OCI-LY1 (cell line): ENCODE measurements around the gene OTOG.

Source experiments
- H2AFZ ChIP-seq: fragments of 200-600 bp; sonication (generic), shearing (Covaris generic); 2 replicates; pipeline ENCODE4 v1.6.0; 2014; ENCODE audit warnings: antibody characterized with exemption, mild to moderate bottlenecking, low read length
- H3F3A ChIP-seq: fragments of 200-600 bp; sonication (generic), shearing (Covaris generic); 2 replicates; pipeline ENCODE4 v1.6.0; 2014; ENCODE audit warnings: mild to moderate bottlenecking, antibody characterized with exemption, low read length, moderate library complexity; ENCODE audit not compliant: insufficient read depth
- H3K27ac ChIP-seq: fragments of 200-600 bp; sonication (generic); 2 replicates; pipeline ENCODE4 v1.5.1; 2014; ENCODE audit warnings: low read length, mixed run types, mild to moderate bottlenecking, low read depth; ENCODE audit not compliant: poor library complexity, severe bottlenecking
- H3K27me3 ChIP-seq: fragments of 200-600 bp; sonication (generic); 2 replicates; pipeline ENCODE4 v1.6.0; 2014; ENCODE audit warnings: antibody characterized with exemption, mild to moderate bottlenecking, low read length, moderate library complexity; ENCODE audit not compliant: insufficient read depth
- H3K36me3 ChIP-seq: fragments of 200-600 bp; sonication (generic); 2 replicates; pipeline ENCODE4 v1.6.1; 2014; ENCODE audit warnings: mild to moderate bottlenecking, antibody characterized with exemption, low read length, moderate library complexity, mixed read lengths; ENCODE audit not compliant: insufficient read depth
- H3K4me1 ChIP-seq: fragments of 200-600 bp; sonication (generic); 2 replicates; pipeline ENCODE4 v1.5.1; 2014; ENCODE audit warnings: mild to moderate bottlenecking, low read length, moderate library complexity; ENCODE audit not compliant: insufficient read depth, severe bottlenecking
- H3K4me2 ChIP-seq: fragments of 200-600 bp; sonication (generic), shearing (Covaris generic); 2 replicates; pipeline ENCODE4 v1.6.1; 2014; ENCODE audit warnings: low read length
- H3K4me3 ChIP-seq: fragments of 200-600 bp; sonication (generic); 2 replicates; pipeline ENCODE4 v1.5.1; 2014; ENCODE audit warnings: low read length, low read depth, mild to moderate bottlenecking, mixed read lengths; ENCODE audit not compliant: poor library complexity, severe bottlenecking
- H3K79me2 ChIP-seq: fragments of 200-600 bp; shearing (Covaris generic); 2 replicates; pipeline ENCODE4 v1.6.1; 2016; ENCODE audit warnings: mixed run types, low read length, mixed read lengths; ENCODE audit not compliant: insufficient read depth
- H3K9ac ChIP-seq: fragments of 200-600 bp; sonication (generic), shearing (Covaris generic); 2 replicates; pipeline ENCODE4 v1.6.1; 2014; ENCODE audit warnings: mild to moderate bottlenecking, low read length, mixed read lengths
- H3K9me2 ChIP-seq: fragments of 200-600 bp; sonication (generic), shearing (Covaris generic); 2 replicates; pipeline ENCODE4 v1.6.1; 2014; ENCODE audit warnings: low read depth, mild to moderate bottlenecking, low read length, mixed read lengths
- H3K9me3 ChIP-seq: fragments of 200-600 bp; shearing (Covaris generic); 2 replicates; pipeline ENCODE4 v1.6.1; 2014; ENCODE audit warnings: low read length, mixed read lengths
- H4K20me1 ChIP-seq: fragments of 200-600 bp; sonication (generic), shearing (Covaris generic); 2 replicates; pipeline ENCODE4 v1.6.0; 2016; ENCODE audit warnings: mild to moderate bottlenecking, low read length; ENCODE audit not compliant: insufficient read depth
- CTCF ChIP-seq: fragments of 200-600 bp; sonication (generic), shearing (Covaris generic); IDR thresholded peaks from 2 replicates; pipeline ENCODE4 v1.5.1; 2017; ENCODE audit warnings: mild to moderate bottlenecking, antibody characterized with exemption, low read length, moderate library complexity, mixed read lengths
- EZH2 ChIP-seq: fragments of 200-600 bp; sonication (generic), shearing (Covaris generic); IDR thresholded peaks from 2 replicates; pipeline ENCODE4 v1.8.0; 2017; ENCODE audit warnings: borderline replicate concordance, mixed run types, mild to moderate bottlenecking, antibody characterized with exemption, low read length, moderate library complexity, mixed read lengths

OTOG gene

GRCh38 chr11:17629113-17629512 is 82.1 kb downstream of the OTOG start:
- Histone ChIP-seq H3K4me3 (no peak overlapping the region), H3K9me2 (no peaks in the 10 kb centered on the region), H3K9ac (no peak overlapping the region), H3K4me2 (no peak overlapping the region), H2AFZ (no peak overlapping the region), H3K27ac (no peak overlapping the region), H3F3A (no peaks in the 10 kb centered on the region), H3K79me2 (no peaks in the 10 kb centered on the region), H3K9me3 (no peaks in the 10 kb centered on the region), H4K20me1 (no peaks in the 10 kb centered on the region), H3K36me3 (no peaks in the 10 kb centered on the region), H3K27me3 (no peaks in the 10 kb centered on the region; the same call in 1 of the 2 replicates), H3K4me1 (no peaks in the 10 kb centered on the region)
- TF ChIP-seq EZH2 (no peak), CTCF (no peak)

- no peaks in the 10 kb centered on the region for H4K20me1 ChIP-seq
- H3K9me2 ChIP-seq: no peaks in the 10 kb centered on the region
- H3K9me3 ChIP-seq: no peaks in the 10 kb centered on the region
- H3K79me2 ChIP-seq: no peaks in the 10 kb centered on the region
- TF ChIP-seq CTCF (no peak), EZH2 (no peak)
- H3K9ac ChIP-seq: no peak overlapping the region
- H3K27me3 ChIP-seq: no peaks in the 10 kb centered on the region; the same call in 1 of the 2 replicates
- H3K4me2 ChIP-seq: no peak overlapping the region
- no peak overlapping the region for H3K27ac ChIP-seq
- H2AFZ ChIP-seq: no peak overlapping the region
- no peaks in the 10 kb centered on the region for H3F3A ChIP-seq
- no peaks in the 10 kb centered on the region for H3K4me1 ChIP-seq
- no peaks in the 10 kb centered on the region for H3K36me3 ChIP-seq
- H3K4me3 ChIP-seq: no peak overlapping the region
Observed at GRCh38 chr11:17630936-17631335, 83.9 kb downstream of the OTOG start.

DNA sequence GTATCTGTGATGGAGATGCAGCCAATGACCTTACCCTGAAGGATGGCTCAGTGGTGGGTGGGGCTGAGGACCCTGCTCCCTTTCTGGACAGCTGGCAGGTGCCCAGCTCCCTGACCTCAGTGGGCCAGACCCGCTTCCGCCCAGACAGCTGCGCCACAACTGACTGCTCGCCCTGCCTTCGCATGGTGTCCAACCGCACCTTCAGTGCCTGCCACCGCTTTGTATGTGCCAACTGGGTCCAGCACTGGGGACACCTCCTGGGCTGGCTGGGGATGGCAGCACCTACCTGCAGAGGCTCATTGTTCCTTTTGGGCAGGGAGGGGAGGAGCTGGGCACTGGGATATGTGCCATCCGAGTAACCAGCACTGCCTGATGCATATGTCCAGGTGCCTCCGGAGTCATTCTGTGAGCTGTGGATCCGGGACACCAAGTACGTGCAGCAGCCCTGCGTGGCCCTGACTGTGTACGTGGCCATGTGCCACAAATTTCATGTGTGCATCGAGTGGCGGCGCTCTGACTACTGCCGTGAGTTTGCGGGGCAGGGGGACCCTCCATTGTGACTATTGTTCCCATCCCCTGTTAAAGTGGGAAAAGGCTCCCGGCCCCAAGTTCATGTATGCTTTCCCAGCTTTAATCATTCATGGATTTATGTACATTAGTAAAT is 84.8 kb downstream of the OTOG start:
- Histone ChIP-seq H3F3A (no peaks in the 10 kb centered on the region), H3K36me3 (no peaks in the 10 kb centered on the region), H3K9me3 (no peaks in the 10 kb centered on the region), H3K27ac (no peak overlapping the region), H3K4me1 (no peaks in the 10 kb centered on the region), H3K4me2 (no peak overlapping the region), H3K79me2 (no peaks in the 10 kb centered on the region), H2AFZ (no peak overlapping the region), H4K20me1 (no peaks in the 10 kb centered on the region), H3K4me3 (no peak overlapping the region), H3K9me2 (no peaks in the 10 kb centered on the region), H3K27me3 (no peaks in the 10 kb centered on the region; the same call in 1 of the 2 replicates), H3K9ac (no peak overlapping the region)
- no peak for TF ChIP-seq EZH2
- TF ChIP-seq CTCF: no peak
